ENCODE results near the gene PLA2G2D.
"Not testable (repeated sequence)": the region's sequence is repeated elsewhere in the genome, so short reads cannot be mapped to it uniquely, and the experiment has no call there.

The PLA2G2D gene

DNA sequence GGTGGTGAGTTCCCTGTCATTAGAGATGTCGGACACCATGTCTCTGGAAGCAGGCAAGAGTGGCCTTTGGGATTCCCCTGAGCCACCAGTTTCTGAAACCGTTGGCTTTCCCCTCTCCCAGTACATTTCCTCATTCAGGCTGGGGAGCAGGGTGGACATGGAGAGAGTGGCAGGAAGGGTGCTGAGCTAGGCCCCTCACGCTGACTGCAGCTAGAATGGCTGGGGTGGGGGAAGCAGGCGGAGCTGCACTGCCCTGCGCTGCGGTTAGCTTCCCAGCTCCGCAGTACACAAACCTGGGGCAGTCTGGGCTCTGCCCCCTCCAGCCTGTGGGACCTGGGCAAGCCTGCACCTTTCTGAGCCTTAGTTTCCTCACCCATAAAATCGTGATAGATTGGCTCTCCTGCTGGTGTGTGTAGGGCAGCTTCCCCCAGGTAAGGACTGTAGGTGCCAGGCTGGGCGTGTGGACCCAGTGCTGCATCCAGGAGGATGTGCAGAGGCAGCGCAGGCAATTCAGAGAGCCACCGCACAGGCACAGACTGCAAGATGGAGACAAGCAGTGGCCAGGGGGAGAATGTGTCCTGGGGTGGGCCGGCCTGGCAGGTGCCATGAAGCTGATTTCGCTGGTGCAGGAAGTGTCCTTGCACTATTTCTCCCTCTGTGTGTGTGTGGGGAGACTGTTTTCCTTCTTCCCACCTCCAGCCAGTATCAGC is 22.8 kb upstream of the PLA2G2D start:
- no peak for DNase-seq

- DNase-seq: no peak
Measured at GRCh38 chr1:20141466-20141865, 22.1 kb upstream of the PLA2G2D start.

DNA sequence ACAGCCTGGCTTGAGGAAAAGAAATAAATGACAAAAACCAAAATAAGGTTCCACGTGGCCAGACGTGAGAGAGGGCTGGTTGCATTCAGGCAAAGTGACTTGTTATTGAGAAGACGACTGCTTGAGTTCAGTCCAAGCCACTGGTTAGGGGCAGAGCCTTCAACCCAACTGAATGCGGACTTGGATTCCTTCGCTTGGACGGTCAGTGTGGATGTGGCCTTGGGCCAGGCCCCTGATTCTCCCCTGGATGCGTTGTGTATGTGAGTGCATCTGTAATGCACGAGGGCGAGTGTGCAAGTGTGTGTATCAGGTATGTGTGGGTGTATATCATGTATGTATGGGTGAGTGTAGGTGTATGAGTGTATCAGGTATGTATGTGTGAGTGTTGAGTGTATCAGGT is 21.7 kb upstream of the PLA2G2D start:
- DNase-seq: no peak

- DNase-seq: no peak
Measured at GRCh38 chr1:20139776-20140612, 20.7 kb upstream of the PLA2G2D start.

DNA sequence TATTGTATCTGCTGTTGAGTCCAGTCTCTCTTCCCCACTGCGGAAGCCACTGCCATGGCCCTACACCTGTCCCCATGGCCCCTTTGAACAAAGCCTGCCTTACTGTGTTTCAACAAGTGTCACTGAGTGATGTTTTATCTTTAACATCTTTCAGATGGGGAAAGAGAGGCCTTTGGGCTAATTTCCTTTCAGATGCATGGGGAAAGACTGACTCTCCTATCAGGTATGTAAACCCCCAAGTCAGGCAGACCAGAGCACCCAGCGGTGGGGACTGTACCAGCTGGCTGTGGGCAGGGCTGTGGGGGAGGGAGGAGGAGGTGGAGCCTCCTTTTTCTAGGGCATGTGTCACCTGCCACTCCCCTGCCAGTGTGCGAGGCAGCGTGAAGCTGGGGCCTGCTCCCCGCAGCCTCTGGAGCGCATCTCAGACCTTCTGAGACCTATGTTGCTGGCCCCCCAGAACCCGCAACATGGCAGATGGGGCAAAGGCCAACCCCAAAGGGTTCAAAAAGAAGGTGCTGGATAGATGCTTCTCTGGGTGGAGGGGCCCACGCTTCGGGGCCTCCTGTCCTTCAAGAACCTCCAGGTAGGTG is 19.7 kb upstream of the PLA2G2D start, which contains the start of gene PLA2G2F:
TSS of gene PLA2G2F (plus strand) at position 363 of the 590 bp plus-strand sequence. CDS start at position 468, 105 bp downstream.
- DNase-seq: no peak

GRCh38 chr1:20138346-20138745 is 19.0 kb upstream of the PLA2G2D start:
- DNase-seq: no peak

GRCh38 chr1:20137604-20138003 is 18.3 kb upstream of the PLA2G2D start:
- no peak for DNase-seq

- DNase-seq: no peak
Measured at GRCh38 chr1:20137055-20137454, 17.7 kb upstream of the PLA2G2D start.

DNA sequence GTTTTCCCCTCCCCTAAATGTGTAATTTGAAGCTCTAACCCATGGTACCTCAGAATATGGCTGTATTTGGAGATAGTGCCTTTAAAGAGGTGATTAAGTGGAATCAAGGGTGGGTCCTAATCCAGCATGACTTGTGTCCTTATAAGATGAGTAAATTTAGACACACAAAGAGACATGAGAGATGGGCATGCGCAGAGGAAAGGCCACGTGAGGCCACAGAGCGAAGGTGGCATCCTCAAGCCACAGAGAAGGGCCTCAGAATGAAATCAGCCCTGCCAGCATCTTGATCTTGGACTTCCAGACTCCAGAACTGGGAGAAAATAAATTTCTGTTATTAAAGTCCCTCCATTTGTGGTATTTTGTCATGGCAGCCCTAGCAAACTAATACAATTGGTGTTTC is 16.9 kb upstream of the PLA2G2D start:
- DNase-seq: no peak

DNA sequence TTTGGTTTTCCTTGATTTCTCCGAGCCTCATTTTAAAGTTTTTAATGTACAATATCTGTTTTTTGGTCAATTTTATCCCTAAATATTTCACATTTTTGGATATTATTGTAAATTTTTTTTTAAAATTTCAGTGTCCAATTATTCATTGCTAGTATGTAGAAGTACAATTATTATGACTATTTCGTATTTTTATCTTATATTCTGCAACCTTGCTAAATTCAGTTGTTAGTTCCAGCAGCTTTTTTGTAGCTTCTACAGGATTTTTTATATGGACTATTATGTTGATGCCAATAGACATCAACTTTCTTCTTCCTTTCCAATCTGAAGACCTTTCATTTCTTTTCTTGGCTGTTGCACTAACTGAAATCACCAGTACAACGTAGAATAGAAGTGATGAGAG is 15.7 kb upstream of the PLA2G2D start:
- no peak for DNase-seq

DNA sequence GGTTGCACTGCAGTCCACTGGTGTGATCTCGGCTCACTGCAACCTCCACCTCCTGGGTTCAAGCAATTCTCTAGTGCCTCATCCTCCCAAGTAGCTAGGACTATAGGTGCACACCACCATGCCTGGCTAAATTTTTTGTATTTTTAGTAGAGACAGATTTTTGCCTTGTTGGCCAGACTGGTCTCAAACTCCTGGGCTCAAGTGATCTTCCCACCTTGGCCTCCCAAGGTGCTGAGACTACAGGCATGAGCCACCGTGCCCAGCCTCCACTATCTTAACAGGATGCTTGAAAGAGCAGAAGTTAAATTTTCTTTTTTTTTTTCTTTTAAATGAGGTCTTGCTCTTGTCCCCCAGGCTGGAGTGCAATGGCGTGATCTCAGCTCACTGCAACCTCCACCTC is 11.2 kb upstream of the PLA2G2D start:
- not testable (repeated sequence) for DNase-seq

DNA sequence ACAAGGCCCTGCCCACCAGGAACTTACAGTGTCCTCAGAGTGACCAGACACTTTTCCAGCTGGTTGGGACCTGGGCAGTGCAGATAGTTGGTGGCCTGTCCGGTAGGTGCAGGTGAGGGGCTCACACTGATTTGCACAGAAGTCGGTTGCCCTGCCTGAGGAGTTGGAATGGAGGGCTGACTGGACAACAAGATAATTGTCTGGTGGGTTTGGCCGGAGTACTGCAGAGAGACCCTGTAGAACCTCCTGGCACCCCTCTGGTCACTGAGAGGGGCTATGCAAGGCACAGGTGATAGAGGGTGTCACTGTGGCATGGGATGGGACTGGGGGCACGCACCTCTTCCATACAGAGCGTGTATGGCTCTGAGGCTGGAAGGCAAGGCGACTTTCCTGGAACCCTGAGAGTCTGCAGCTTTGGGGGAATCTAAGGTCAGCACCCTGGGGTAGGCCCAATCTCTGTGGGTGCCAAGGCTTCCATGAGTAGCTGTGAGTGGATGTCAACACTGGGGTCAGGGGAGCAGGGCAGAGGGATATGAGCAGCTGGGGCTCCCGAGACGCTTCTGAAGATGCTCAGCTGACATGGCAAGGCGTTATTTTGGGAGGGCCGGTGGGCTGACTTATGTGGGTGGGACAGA is 7.6 kb upstream of the PLA2G2D start:
- DNase-seq: no peak

GRCh38 chr1:20126041-20126805 is 6.9 kb upstream of the PLA2G2D start:
- DNase-seq: no peak

DNA sequence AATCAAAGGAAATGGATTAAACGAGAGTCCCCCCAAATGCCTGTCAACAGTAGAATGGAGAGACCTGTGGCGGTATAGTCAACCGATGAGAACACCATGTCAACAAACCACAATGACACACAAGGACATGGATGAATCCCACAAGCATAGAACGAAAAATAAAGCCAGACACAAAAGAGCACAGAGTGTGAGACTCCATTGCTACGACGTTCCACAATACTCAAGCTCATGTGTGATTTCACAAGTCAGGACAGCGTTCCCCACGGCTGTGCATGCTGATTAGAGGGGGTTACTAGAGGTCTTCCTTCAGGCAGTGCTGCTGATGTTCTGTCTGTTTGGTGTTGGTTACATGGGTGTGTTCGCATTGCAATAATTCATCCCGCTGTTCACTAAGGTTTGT is 5.8 kb upstream of the PLA2G2D start:
- no peak for DNase-seq

- DNase-seq: no peak
Measured at GRCh38 chr1:20124456-20125057, 5.2 kb upstream of the PLA2G2D start.

GRCh38 chr1:20123722-20124455 is 4.6 kb upstream of the PLA2G2D start:
- DNase-seq: no peak

- DNase-seq: no peak
Measured at GRCh38 chr1:20120796-20121195, 1.5 kb upstream of the PLA2G2D start.

- DNase-seq: no peak
Measured at GRCh38 chr1:20117236-20117635, 2.1 kb downstream of the PLA2G2D start.

- no peak for DNase-seq
Measured at GRCh38 chr1:20115916-20116315, 3.4 kb downstream of the PLA2G2D start.

DNA sequence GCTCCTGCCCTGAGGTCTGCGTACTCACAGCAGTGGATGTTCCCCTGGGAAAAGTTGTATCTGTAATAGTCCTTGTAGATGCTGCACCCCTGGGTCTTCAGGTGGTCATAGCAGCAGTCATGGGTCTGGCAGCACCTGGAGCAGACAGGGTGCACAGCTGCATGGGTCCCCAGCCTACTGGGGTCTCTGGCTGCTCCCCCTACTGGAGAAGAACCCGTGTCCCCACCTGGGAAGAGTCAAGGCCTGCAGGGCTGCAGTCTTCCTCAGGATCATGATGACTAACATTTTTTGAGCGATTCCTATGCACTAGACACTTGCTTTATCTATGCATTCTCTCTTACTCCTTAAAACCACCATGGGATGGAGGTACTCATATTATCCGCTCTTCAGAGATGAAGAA is 3.9 kb downstream of the PLA2G2D start:
- DNase-seq: no peak

GRCh38 chr1:20114021-20114648 is 5.2 kb downstream of the PLA2G2D start:
- DNase-seq: no peak

Data from DMS153 (cell line).